Cerebellar nuclear complex (tissue), 1 donor: ENCODE results near the gene MSLN.
"Not testable (repeated sequence)": the region's sequence is repeated elsewhere in the genome, so short reads cannot be mapped to it uniquely, and the experiment has no call there.

Source experiments
- DNase-seq, 2 experiments: peaks; one replicate each; lab custom pipeline; 2025; lab: John Stamatoyannopoulos, UW

The MSLN gene

GRCh38 chr16:735982-736453, 24.5 kb upstream of the MSLN start:
- DNase-seq = no peak

- DNase-seq = no peak
Observed at GRCh38 chr16:736936-737481, 23.5 kb upstream of the MSLN start.

- no peak for DNase-seq
Observed at GRCh38 chr16:739560-740458, 20.7 kb upstream of the MSLN start.

DNA sequence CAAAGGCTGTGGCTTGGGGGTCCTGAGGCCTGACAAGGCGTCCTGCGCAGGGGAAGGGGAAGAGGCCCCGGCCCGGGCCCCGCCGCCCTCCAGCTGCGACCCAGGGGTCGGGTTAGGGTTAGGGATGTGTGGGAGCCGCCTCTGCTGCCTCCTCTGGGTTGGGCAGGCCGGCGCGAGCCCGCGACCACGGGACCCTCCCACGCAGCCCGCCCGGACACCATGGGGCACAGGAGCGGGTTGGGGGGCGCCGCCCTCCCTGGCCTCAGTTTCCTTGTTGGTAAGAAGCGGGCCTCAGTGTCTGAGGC, 20.1 kb upstream of the MSLN start:
- no peak for DNase-seq

DNA sequence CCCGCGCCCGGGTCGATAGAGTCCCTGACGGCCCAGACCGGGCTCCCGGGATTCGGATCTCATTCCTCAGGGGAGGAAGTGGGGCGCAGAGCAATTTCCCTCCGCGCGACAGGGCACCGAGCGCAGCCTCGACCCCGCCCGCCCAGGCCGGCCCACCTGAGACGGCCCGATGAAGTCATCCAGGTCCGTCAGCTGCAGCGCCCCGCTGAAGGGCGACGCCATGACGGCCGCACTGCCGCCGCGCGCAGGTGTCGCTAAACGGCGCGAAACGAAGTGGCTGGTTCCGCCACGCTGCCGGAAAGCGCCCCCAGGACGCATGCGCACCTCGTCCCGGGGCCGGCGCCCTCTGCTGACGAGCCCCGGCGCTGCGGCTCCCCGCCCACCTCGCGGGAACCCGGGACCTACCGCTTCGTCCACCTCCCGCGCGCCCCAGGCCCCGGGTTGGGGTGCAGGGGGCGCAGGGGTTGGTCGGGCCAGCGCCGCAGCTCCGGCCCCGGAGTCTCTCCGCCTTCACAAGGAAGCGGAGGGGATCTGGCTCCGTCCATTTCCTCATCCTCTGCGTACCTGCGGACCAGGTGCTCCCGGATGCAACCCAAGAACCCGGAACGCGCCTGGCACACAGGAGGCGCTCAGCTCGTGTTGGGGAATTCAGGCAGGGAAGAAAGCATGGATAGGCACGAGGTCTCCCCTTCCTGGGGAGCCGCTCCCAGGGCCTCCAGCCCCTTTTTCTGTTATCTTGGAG, 19.6 kb upstream of the MSLN start, which contains the start of gene CIAO3:
TSS of gene CIAO3 (minus strand) at position 234 of the 742 bp plus-strand sequence. CDS start at position 222, 12 bp downstream.
- peak in 1 of 2 experiments; percentile 23 for DNase-seq

GRCh38 chr16:741986-742629, 18.4 kb upstream of the MSLN start:
- DNase-seq = no peak

GRCh38 chr16:742894-743293, 17.6 kb upstream of the MSLN start:
- not testable (repeated sequence) for DNase-seq

GRCh38 chr16:743794-744500, 16.6 kb upstream of the MSLN start:
- DNase-seq = no peak

- no peak for DNase-seq
Observed at GRCh38 chr16:745739-746138, 14.8 kb upstream of the MSLN start.

GRCh38 chr16:746637-747036, 13.9 kb upstream of the MSLN start:
- no peak for DNase-seq

DNA sequence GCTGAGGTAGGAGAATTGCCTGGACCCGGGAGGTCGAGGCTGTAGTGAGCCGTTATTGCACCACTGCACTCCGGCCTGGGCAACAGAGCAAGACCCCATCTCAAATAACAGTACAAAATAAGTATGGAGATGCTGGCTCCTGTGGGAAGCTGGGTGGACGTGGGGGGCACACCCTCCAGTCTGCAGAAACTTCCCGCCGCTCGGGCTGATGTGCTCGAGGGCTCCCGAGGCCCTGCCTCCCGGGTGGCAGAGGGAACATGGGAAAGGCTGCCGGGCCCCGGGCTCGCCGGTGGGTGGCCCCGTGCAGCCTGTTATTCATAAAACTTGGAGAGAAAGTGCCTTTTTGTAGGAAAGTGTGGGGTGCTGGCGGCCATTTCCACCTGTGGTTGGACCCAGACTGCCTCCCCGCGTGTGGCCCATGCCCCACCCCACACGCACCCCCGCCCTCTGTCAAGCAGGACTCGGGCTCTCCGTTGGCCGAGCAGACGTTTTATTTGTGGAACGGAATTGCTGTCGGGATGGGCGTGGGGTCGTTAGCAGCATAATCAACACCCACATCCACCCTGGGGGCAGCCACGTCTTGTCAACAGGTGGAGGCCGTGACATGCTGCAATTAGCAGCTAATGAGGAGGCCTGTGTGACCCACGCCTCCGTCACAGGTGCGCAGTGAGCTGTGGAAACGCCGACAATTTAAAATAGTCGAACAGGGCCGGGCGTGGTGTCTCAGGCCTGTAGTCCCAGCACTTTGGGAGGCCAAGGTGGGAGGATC, 12.4 kb upstream of the MSLN start:
- DNase-seq = no peak

DNA sequence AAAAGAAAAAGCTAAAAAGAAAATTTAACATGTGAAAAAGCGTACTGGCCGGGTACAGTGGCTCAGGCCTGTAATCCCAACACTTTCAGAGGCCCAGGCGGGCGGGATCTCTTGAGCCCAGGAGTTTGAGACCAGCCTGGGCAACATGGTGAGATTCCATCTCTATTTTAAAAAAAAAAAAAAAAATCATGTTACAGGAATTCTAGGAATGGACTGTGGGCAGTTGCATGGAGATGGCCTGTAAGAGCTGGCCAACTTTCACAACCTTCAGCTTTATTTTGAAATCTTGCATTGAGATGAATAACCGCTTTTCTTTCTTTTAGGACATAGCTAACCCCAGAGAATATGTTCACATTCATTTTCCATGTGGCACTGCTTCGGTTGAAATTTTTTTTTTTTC, 11.5 kb upstream of the MSLN start:
- no peak for DNase-seq

DNA sequence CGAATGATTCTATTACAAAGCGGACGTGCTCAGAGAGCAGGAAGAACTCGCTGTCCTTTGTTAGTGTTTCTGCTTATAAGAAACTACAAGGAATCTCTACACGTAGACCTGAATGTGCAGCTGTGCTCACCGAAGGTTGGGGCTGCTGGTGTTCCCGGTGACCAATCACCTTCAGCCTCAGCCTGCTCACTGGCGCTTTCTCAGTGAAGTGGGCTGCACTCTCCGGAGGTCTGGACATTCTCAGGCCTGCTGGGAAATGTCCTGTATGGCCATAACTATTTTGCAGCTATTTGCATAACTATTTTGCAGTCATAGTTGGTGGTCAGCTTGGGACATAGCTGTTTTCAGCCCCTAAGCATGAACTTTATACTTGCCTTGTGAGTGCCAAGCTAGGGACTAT, 10.0 kb upstream of the MSLN start:
- DNase-seq = no peak

- no peak for DNase-seq
Observed at GRCh38 chr16:751152-752006, 9.2 kb upstream of the MSLN start.

DNA sequence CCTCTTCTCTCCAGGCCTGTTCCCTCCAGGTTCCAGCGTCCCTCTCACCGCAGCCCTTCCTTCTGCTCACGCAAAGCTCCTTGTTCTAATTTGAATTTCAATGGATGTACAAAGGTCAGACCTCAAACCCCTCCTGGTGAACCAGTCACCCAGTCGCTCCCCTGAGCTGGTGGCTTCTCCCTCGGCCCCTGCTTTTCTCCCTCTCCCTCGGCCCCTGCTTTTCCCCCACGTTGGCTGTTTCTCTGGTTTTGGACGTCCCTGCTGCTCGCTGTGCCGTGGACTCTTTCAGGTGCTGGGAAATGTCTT, 8.6 kb upstream of the MSLN start:
- no peak for DNase-seq

DNA sequence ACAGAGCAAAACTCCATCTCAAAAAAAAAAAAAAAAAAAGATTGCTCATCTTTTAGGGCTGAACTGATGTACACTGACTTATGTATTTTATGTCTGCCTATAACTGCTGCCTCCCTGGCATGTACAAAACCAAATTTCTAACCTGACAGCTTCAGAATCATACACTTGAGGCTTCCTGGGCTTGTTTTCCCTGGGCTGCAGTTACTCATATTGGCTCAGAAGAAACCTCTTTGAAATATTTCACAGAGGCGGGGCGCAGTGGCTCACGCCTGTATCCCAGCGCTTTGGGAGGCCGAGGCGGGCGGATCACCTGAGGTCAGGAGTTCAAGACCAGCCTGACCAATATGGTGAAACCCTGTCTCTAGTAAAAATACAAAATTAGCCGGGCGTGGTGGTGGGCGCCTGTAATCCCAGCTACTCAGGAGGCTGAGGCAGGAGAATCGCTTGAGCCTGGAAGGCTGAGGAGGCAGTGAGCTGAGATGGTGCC, 6.4 kb upstream of the MSLN start:
- DNase-seq = not testable (repeated sequence)

GRCh38 chr16:754656-755055, 5.9 kb upstream of the MSLN start:
- DNase-seq = no peak

- no peak for DNase-seq
Observed at GRCh38 chr16:756428-756827, 4.1 kb upstream of the MSLN start.

DNA sequence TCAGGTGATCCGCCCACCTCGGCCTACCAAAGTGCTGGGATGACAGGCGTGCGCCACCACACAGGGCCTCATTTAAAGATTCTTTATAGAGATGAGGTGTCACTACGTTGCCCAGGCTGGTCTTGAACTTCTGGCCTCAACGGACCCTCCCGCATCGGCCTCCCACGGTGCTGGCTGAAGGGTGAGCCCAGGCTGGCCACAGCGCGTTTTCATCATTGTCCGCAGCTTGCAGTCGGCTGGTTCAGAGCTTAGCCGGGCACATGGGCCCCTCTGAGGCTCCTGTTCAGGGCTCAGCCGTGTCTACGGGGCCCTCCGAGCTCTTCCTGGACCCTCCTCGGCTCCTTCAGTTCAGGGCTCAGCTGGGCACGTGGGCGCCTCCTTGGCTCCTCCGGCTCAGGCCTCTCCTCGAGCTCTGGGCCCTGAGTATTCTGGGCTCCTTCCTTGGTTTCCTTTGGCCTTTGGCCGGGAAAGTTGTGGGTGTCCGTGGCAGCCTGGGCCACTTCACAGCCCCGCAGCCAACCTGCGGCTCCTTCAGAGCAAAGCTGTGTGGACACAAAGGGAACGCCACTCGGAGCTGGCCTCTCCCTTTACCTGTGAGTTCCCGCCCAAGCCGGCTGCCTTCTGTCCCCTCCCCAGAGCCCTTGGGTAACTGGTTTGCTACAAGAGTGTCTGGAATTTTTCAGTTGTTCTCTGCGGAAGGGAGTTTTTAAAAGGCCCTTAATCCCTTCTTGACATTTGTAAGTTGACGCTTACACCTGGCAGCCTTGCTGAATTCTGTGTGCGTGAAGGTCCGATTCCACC, 1.2 kb upstream of the MSLN start:
- DNase-seq = no peak
